Endothelial cell of umbilical vein (primary cell): ENCODE data around the gene FHOD3. TPM values are rescaled to one million over a fixed set of nuclear protein-coding genes. Genes with fewer than 3 reads are reported as not detected.

Experiments used
- BruUV-seq: library from RNA; stranded (reverse); fragments of 400-500 nt; replicated peaks from 2 replicates; lab custom pipeline; 2021; lab: Mats Ljungman, UMichigan
- CTCF ChIA-PET: fragments of 300-600, 350-600 bp; sonication (Branson Sonifier 250); formaldehyde crosslinking; loops from one replicate; lab custom pipeline; 2021; ENCODE audit warnings: antibody characterized with exemption, inconsistent platforms; lab: Charles Lee
- POLR2A ChIA-PET: fragments of 300-600, 350-600 bp; sonication (Branson Sonifier 250); formaldehyde crosslinking; loops from one replicate; lab custom pipeline; 2021; ENCODE audit warnings: antibody characterized with exemption, inconsistent platforms; lab: Charles Lee
- DNase-seq: peaks from one replicate; pipeline ENCODE4 v3.0.0-alpha.2; 2011; ENCODE audit warnings: low read depth, low spot score
- FAIRE-seq: peaks from 2 replicates; lab custom pipeline; 2011; peaks lifted over from hg19 to GRCh38; lab: Jason Lieb, UNC
- H2AFZ ChIP-seq: 2 replicates; pipeline ENCODE4 v1.6.0; 2012; ENCODE audit warnings: low read depth, low read length, control low read depth, inconsistent platforms
- H3K27ac ChIP-seq: 2 replicates; pipeline ENCODE4 v1.5.1; 2011; ENCODE audit warnings: low read depth, mild to moderate bottlenecking, control low read depth, low read length, moderate library complexity; ENCODE audit not compliant: insufficient read depth
- H3K27me3 ChIP-seq, 2 experiments: 2 replicates each; pipeline versions ENCODE4 v1.6.0 to v1.6.1; 2011; ENCODE audit warnings: low read length in 2 of 2, mixed read lengths in 1 of 2; ENCODE audit not compliant: control insufficient read depth in 2 of 2, insufficient read depth in 2 of 2
- H3K36me3 ChIP-seq, 2 experiments: 2 replicates in 1 of 2; 3 replicates in 1 of 2; pipeline ENCODE4 v1.5.1; 2011; ENCODE audit warnings: low read length in 2 of 2, mild to moderate bottlenecking in 1 of 2, moderate library complexity in 1 of 2; ENCODE audit not compliant: control insufficient read depth in 2 of 2, insufficient read depth in 2 of 2; ENCODE audit errors: extremely low read depth in 1 of 2
- H3K4me1 ChIP-seq: 3 replicates; pipeline ENCODE4 v1.5.1; 2011; ENCODE audit warnings: mild to moderate bottlenecking, low read length; ENCODE audit not compliant: control insufficient read depth, insufficient read depth; ENCODE audit errors: extremely low read depth
- H3K4me2 ChIP-seq: 2 replicates; pipeline ENCODE4 v1.6.1; 2011; ENCODE audit warnings: low read length, control low read depth, mixed read lengths; ENCODE audit not compliant: insufficient read depth
- H3K4me3 ChIP-seq, 3 experiments: fragments of 200-600 bp in 1 of 3; sonication (generic), shearing (Covaris generic) in 1 of 3; replicated peaks in 1 of 3; 2 replicates each; pipeline ENCODE4 v1.5.1; 2011 to 2016; ENCODE audit warnings: control low read depth in 3 of 3, low read length in 3 of 3, mild to moderate bottlenecking in 2 of 3, inconsistent platforms in 1 of 3, low read depth in 1 of 3, moderate library complexity in 1 of 3; ENCODE audit not compliant: insufficient read depth in 1 of 3
- H3K79me2 ChIP-seq: 2 replicates; pipeline ENCODE4 v1.6.0; 2012; ENCODE audit warnings: low read length, inconsistent platforms; ENCODE audit not compliant: control insufficient read depth, insufficient read depth
- H3K9ac ChIP-seq: replicated peaks from 2 replicates; pipeline ENCODE3; 2011; ENCODE audit warnings: low read length, control low read depth; ENCODE audit not compliant: insufficient read depth; ENCODE audit errors: extremely low read depth
- H3K9me1 ChIP-seq: replicated peaks from 3 replicates; pipeline ENCODE4 v1.6.0; 2011; ENCODE audit warnings: mild to moderate bottlenecking, low read length; ENCODE audit not compliant: control insufficient read depth, insufficient read depth; ENCODE audit errors: extremely low read depth
- H3K9me3 ChIP-seq: replicated peaks from 2 replicates; pipeline ENCODE4 v1.5.1; 2012; ENCODE audit warnings: low read length, inconsistent platforms; ENCODE audit not compliant: control insufficient read depth, insufficient read depth
- H4K20me1 ChIP-seq: replicated peaks from 2 replicates; pipeline ENCODE3; 2011; ENCODE audit warnings: mild to moderate bottlenecking, low read length; ENCODE audit not compliant: control insufficient read depth, insufficient read depth; ENCODE audit errors: extremely low read depth
- GATA2 ChIP-seq: IDR thresholded peaks from 2 replicates; pipeline ENCODE4 v1.7.0; 2011; ENCODE audit warnings: low read depth, mild to moderate bottlenecking, moderate library complexity, mixed read lengths, low read length; ENCODE audit not compliant: insufficient read length, insufficient read depth
- JUN ChIP-seq: IDR thresholded peaks from 2 replicates; pipeline ENCODE4 v1.6.1; 2011; ENCODE audit warnings: borderline replicate concordance, low read depth; ENCODE audit not compliant: insufficient read length, insufficient read depth
- MYC ChIP-seq: IDR thresholded peaks from one replicate; pipeline ENCODE4 v1.6.1; 2011; ENCODE audit warnings: mild to moderate bottlenecking, low read depth, low read length
- POLR2AphosphoS5 ChIP-seq: IDR thresholded peaks from 2 replicates; pipeline ENCODE4 v1.6.1; 2012; ENCODE audit warnings: low read depth, mild to moderate bottlenecking, control low read depth, low read length, moderate library complexity; ENCODE audit not compliant: insufficient read depth
- dilution Hi-C: fragments of 300-500 bp; cut with MboI; formaldehyde crosslinking; loops from one replicate; pipeline ENCODE4 v1.15.0; 2019; ENCODE audit warnings: low sequenced_read_pairs; ENCODE audit not compliant: extremely low pct_ligation_motif_present
- intact Hi-C: fragments of 100-400 bp; cut with micrococcal nuclease; formaldehyde crosslinking; loops from one replicate; pipeline ENCODE4 v1.10.0; 2022
- polyA plus RNA-seq, 4 experiments: library from polyadenylated mRNA; depleted of rRNA in 3 of 4; stranded (reverse) in 3 of 4; unstranded in 1 of 4; fragments of >200 nt; gene quantifications; 2 replicates each; pipeline versions ENCODE4 v1.2.1 to v1.2.3, GENCODE V29; 2011 to 2012; ENCODE audit warnings: missing spikeins in 1 of 4
- total RNA-seq: library from RNA; stranded (reverse); gene quantifications from 2 replicates; pipeline ENCODE4 v1.2.3, GENCODE V29; 2021
- TF ChIP-seq, protein P1 (sequence below): IDR thresholded peaks from 2 replicates; pipeline ENCODE4 v1.6.1; 2011; ENCODE audit not compliant: insufficient read depth, insufficient read length
- TF ChIP-seq, protein P2 (sequence below), 2 donors: IDR thresholded peaks; 1 replicate in 1 of 2; 2 replicates in 1 of 2; pipeline ENCODE4 v1.5.1; 2011; ENCODE audit warnings: low read length in 2 of 2, mild to moderate bottlenecking in 2 of 2, moderate library complexity in 2 of 2, control low read depth in 1 of 2, inconsistent platforms in 1 of 2, low read depth in 1 of 2; ENCODE audit not compliant: insufficient read depth in 1 of 2; ENCODE audit errors: extremely low read depth in 1 of 2

FHOD3 gene
- total and polyA plus RNA-seq, 2 donors (not counting 3 experiments of a cell fraction or from before 2014, with no cell fraction given), result 0.06 to 1.5 TPM

DNA sequence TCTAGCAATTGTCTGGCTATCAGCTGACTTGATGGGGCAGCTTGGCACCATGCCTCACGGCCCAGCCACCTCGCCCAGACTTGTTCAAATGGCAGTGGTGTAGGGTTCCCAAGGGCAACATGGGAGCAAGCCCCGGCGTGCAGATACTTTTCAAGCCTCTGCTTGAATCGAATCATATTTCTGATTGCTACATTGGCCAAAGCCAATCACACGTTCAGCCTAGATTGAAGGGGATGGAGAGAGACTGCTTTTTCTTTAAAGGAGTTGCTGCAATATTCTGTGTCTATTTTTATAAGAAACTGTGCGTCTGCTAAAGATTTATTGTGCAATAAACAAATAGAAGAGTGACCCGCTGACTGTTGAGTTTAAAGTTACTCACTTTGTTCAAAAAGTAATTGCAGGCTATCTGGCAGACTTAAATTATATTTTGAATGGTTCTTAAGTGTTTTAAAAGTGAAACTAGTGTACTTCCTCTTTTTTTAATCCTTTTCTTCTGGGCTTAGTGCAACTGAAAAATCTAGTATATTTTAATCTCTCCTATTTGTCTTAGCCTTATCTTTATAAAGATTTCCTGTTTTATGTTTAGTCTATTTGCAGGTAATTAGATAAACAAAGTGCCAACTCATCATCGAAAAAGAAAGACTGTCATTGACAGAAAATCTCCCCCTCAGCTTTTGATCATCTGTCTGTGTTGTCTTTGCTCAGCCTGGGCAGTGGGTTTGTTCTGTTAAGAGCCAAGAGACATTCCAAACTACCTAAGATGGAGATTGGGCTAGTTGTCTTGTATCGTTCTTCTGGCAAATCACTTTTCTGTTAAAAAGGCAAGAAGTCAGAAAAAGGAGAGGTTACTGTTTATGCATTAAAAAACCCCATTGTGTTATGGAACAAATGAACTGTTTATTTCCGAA lies 375.2 kb downstream of the FHOD3 start:
- Histone ChIP-seq H2AFZ (no peak overlapping the region), H3K4me3 (no peak overlapping the region)

DNA sequence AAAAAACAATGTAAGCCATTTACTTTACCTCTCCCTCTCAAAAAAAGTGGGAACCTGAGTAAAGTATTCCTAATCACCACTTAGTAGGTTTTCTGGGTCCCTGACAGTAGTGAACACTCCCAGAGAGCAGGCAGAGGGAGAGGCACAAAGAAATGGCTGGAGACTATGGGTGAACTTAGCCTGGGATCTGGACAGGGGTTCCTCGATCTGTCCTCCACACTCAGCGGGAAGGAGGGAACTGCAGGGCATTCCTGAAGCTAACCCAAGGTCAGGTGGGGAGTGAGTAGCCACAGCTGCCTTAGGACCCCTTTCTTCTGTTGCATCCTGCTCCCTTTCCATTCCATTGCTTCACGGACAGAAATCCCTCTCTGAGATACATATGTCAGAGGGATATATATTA lies 375.9 kb downstream of the FHOD3 start:
- no peak overlapping the region for H3K4me3 ChIP-seq
- no peaks in the 10 kb centered on the region for H4K20me1 ChIP-seq
- no peak overlapping the region for H3K9ac ChIP-seq
- peaks cover 0 to 2% of the 10 kb centered on the region in 2 experiments for H3K27me3 ChIP-seq
- CTCF ChIA-PET, result no interaction called here
- no peaks in the 10 kb centered on the region for H3K4me1 ChIP-seq
- H3K9me1 ChIP-seq, result no peaks in the 10 kb centered on the region
- TF ChIP-seq MYC (no peak), JUN (no peak), POLR2AphosphoS5 (no peak), GATA2 (no peak)
- TF ChIP-seq, protein P1, sequence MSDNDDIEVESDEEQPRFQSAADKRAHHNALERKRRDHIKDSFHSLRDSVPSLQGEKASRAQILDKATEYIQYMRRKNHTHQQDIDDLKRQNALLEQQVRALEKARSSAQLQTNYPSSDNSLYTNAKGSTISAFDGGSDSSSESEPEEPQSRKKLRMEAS, result no peak
- TF ChIP-seq, protein P2, sequence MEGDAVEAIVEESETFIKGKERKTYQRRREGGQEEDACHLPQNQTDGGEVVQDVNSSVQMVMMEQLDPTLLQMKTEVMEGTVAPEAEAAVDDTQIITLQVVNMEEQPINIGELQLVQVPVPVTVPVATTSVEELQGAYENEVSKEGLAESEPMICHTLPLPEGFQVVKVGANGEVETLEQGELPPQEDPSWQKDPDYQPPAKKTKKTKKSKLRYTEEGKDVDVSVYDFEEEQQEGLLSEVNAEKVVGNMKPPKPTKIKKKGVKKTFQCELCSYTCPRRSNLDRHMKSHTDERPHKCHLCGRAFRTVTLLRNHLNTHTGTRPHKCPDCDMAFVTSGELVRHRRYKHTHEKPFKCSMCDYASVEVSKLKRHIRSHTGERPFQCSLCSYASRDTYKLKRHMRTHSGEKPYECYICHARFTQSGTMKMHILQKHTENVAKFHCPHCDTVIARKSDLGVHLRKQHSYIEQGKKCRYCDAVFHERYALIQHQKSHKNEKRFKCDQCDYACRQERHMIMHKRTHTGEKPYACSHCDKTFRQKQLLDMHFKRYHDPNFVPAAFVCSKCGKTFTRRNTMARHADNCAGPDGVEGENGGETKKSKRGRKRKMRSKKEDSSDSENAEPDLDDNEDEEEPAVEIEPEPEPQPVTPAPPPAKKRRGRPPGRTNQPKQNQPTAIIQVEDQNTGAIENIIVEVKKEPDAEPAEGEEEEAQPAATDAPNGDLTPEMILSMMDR (IDR thresholded peaks at IDR 0.05; ENCODE audit: extremely low read depth in 1 of 2, insufficient read depth in 1 of 2, low read depth in 1 of 2, low read length in 2 of 2), result no peak
- no peak overlapping the region for H2AFZ ChIP-seq
- H3K4me2 ChIP-seq, result no peak overlapping the region
- no peaks in the 10 kb centered on the region for H3K9me3 ChIP-seq
- H3K79me2 ChIP-seq, result no peaks in the 10 kb centered on the region
- intact Hi-C loops, result no loop called here
- POLR2A ChIA-PET, result no interaction called here
- H3K36me3 ChIP-seq, result no peaks in the 10 kb centered on the region
- DNase-seq (no peak), FAIRE-seq (no peak)
- no TSS peak for BruUV-seq
- no peak overlapping the region for H3K27ac ChIP-seq
- dilution Hi-C loops, result no loop called here

More for the DNA sequence above, 375.2 kb downstream of the FHOD3 start:
- H4K20me1 ChIP-seq, result no peaks in the 10 kb centered on the region
- peaks cover 0 to 2% of the 10 kb centered on the region in 2 experiments for H3K27me3 ChIP-seq
- TF ChIP-seq, protein P1, result no peak
- TF ChIP-seq JUN, result no peak
- no peaks in the 10 kb centered on the region for H3K4me1 ChIP-seq
- no peak overlapping the region for H3K9ac ChIP-seq
- ChIA-PET POLR2A (no interaction called here), CTCF (no interaction called here)
- H3K79me2 ChIP-seq, result no peaks in the 10 kb centered on the region
- H3K4me2 ChIP-seq, result no peak overlapping the region
- H3K27ac ChIP-seq, result no peak overlapping the region
- BruUV-seq, result no TSS peak
- intact Hi-C loops (no loop called here), dilution Hi-C loops (no loop called here)
- FAIRE-seq (no peak), DNase-seq (no peak)
- H3K9me3 ChIP-seq, result no peaks in the 10 kb centered on the region
- H3K9me1 ChIP-seq, result no peaks in the 10 kb centered on the region
- no peaks in the 10 kb centered on the region for H3K36me3 ChIP-seq
